BE2C (cell line): Measurements from ENCODE around the gene BCKDHA. TPM values are rescaled to one million over a fixed set of nuclear protein-coding genes. Genes with fewer than 3 reads are reported as not detected.

Experiments used
- DNase-seq: peaks from one replicate; pipeline ENCODE4 v3.0.0-alpha.2; 2020
- H3K27me3 ChIP-seq: fragments of 250-450 bp; sonication (Bioruptor Pico); 2 replicates; pipeline ENCODE4 v1.5.1; 2020; ENCODE audit warnings: mild to moderate bottlenecking
- H3K36me3 ChIP-seq: fragments of 250-450 bp; sonication (Bioruptor Pico); 2 replicates; pipeline ENCODE4 v1.5.1; 2020; ENCODE audit warnings: mild to moderate bottlenecking
- H3K4me1 ChIP-seq: fragments of 250-450 bp; sonication (Bioruptor Pico); 2 replicates; pipeline ENCODE4 v1.5.1; 2020
- H3K4me3 ChIP-seq: 2 replicates; pipeline ENCODE4 v1.5.1; 2011; ENCODE audit warnings: low read depth, low read length
- H3K9me3 ChIP-seq: fragments of 250-450 bp; sonication (Bioruptor Pico); 2 replicates; pipeline ENCODE4 v1.5.1; 2020
- polyA plus RNA-seq: library from polyadenylated mRNA; unstranded; fragments of >200 nt; gene quantifications from one replicate; pipeline ENCODE4 v1.2.1, GENCODE V29; 2012; ENCODE audit warnings: low read depth, missing spikeins; ENCODE audit not compliant: insufficient read length, insufficient read depth
- TF ChIP-seq, protein P1 (sequence below): IDR thresholded peaks from 2 replicates; pipeline ENCODE4 v1.5.1; 2012; ENCODE audit warnings: mild to moderate bottlenecking, low read depth, low read length

BCKDHA gene
- polyA plus RNA-seq, result 274 TPM

DNA sequence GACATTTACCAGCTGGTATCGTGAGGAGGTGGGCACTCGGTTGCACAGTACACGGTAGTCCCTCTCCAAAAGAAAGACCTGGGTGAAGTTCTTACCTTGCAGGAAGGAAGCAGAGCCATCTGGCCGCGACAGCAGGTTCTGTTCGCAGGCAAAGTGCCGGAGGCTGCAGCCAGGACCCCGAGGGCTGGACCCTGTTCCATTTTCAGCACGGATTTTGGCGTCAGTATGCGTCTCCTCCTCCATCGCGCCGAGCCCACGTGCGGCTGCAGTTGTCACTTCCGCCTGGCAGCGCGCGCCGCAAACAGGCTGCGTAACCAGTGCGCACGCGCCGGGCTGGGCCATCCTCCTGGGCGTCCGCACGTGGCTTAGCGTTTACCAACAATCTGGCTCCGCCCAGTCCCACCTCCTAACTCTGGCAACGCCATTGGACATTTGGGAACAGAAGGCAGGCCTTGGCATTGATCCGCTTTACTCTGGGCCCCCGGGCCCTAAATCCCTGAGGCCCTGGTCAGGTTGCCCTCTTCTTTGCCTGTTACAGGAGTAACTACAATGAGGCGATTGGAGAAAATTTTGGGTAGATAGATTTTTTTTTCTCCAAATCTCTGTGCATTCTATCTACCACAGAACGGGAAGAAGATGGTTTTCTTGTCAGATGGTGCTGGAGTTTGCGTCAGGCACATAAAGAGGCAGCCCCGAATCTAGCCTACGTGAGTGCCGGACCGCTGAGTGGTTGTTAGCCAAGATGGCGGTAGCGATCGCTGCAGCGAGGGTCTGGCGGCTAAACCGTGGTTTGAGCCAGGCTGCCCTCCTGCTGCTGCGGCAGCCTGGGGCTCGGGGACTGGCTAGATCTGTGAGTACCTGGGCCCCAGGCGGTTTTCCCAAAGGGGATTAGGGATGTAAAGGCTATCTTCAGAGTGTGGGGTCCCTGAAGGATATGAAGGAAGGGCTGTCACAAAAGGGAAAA, at the start of gene BCKDHA, which contains the start of gene EXOSC5:
BCKDHA (plus strand) TSS at position 733 of the 964 bp plus-strand sequence; CDS start at position 743, 10 bp downstream.
EXOSC5 (minus strand) TSS at position 274 of the 964 bp plus-strand sequence; CDS start at position 243, 31 bp downstream.
- peaks cover 13% of the 10 kb centered on the region for H3K36me3 ChIP-seq
- H3K27me3 ChIP-seq, result no peaks in the 10 kb centered on the region
- no peaks in the 10 kb centered on the region for H3K9me3 ChIP-seq
- peak; percentile 99 for DNase-seq
- H3K4me1 ChIP-seq, result no peaks in the 10 kb centered on the region
- peak within 1 kb of the TSS; percentile 91 for H3K4me3 ChIP-seq
- TF ChIP-seq, protein P1, sequence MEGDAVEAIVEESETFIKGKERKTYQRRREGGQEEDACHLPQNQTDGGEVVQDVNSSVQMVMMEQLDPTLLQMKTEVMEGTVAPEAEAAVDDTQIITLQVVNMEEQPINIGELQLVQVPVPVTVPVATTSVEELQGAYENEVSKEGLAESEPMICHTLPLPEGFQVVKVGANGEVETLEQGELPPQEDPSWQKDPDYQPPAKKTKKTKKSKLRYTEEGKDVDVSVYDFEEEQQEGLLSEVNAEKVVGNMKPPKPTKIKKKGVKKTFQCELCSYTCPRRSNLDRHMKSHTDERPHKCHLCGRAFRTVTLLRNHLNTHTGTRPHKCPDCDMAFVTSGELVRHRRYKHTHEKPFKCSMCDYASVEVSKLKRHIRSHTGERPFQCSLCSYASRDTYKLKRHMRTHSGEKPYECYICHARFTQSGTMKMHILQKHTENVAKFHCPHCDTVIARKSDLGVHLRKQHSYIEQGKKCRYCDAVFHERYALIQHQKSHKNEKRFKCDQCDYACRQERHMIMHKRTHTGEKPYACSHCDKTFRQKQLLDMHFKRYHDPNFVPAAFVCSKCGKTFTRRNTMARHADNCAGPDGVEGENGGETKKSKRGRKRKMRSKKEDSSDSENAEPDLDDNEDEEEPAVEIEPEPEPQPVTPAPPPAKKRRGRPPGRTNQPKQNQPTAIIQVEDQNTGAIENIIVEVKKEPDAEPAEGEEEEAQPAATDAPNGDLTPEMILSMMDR, result no peak

DNA sequence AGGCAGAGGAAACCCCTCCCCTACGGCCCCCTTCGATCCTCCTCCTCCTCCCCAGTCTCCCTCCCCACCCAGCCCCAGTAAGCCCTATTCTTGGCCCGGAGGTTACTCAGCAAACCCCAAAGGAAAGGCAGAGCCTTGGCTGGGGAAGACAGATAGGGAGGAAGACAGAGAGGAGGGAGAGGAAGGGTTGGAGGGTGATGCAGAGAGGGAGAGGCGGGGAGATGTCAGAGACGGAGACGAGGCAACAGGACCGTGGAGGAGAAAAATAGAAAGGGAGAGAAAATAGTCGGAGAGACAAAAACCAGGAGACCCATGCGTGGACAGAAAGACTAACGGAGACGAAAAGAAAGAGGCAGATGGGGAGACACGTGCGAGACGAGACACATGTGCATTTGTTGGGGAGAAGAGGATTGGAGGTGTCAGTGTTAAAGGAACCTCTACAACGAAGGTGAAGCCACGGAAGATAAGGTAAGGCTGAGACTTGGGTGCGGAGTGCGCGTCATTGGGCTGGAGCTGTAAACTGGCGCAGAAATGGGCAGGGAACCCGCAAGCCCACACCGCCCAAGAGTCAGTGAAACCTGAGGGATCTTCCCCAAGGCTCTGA, 46.8 kb upstream of the BCKDHA start:
- peaks cover 27% of the 10 kb centered on the region for H3K27me3 ChIP-seq
- TF ChIP-seq, protein P1, result no peak
- peak overlapping the region; percentile 75 for H3K4me3 ChIP-seq
- no peaks in the 10 kb centered on the region for H3K9me3 ChIP-seq
- no peak for DNase-seq
- 0 out of 2 replicates have a peak, but pooled peaks cover 3% of the 10 kb centered on the region for H3K4me1 ChIP-seq
- no peaks in the 10 kb centered on the region for H3K36me3 ChIP-seq

DNA sequence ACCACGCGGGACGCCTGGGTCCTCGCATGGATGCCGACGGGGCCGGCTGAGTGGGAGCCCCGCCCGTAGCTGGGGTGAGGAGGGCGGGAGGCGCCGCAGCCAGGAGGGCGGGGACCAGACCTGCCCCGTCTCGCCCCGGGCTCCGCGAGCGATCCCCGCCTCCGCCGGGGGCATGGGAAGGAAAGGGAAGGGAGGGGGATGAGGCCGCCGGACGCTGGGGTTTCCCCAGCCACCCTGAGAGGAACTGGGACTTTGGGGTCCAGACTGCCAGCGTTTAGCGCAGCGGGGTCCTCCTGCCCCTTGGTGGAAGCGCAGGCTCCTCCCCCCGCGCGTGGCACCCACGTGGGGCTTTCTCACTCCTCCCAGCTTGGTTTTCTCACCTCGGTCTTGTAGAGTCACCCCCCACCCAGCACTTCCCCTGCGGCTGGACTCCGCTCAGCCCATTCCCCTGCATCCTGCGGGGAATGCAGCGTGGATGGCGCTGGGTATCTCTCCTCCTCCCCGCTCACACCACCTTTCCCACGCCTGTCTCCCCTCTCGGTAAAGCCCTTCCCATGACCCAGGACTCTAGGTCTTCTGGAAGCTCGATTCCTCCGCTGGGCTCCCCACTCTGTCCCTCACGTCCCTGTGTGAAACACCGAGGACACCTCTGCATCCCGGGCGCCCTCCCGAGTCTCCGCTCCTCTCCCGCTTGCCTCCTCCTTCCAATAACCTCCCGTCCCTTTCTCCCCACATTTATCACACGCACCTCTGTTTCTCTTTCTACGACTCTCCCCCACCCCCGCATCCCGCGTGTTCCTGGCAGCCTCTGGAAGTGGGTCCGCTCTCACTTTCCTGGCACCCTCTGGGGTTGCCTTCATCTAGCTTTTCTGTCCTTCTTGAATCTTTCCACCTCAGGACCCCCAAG, 46.0 kb upstream of the BCKDHA start:
- H3K36me3 ChIP-seq, result no peaks in the 10 kb centered on the region
- 0 out of 2 replicates have a peak, but pooled peaks cover 3% of the 10 kb centered on the region for H3K4me1 ChIP-seq
- H3K27me3 ChIP-seq, result peaks cover 27% of the 10 kb centered on the region
- H3K9me3 ChIP-seq, result no peaks in the 10 kb centered on the region
- peak; percentile 46 for DNase-seq
- TF ChIP-seq, protein P1, result no peak
- H3K4me3 ChIP-seq, result peak overlapping the region; percentile 75

DNA sequence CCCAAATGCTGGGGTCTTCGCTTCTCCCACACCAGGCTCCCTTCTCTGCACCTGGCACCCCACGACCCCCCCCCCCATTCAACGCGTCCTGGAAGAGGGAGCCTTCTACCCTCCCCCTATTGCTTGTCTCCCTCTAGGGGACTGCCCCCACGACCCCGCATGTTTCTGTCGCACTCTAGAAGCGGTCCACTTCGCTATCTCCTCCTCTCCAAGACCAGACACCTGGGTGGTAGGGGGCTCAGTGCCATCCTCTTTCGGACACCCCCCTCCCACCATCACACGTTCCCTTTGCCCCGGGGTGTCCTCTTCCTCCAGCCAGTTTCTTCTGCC, 45.4 kb upstream of the BCKDHA start:
- DNase-seq, result no peak
- Histone ChIP-seq H3K36me3 (no peaks in the 10 kb centered on the region), H3K27me3 (peaks cover 27% of the 10 kb centered on the region), H3K9me3 (no peaks in the 10 kb centered on the region), H3K4me3 (peak overlapping the region; percentile 75), H3K4me1 (0 out of 2 replicates have a peak, but pooled peaks cover 3% of the 10 kb centered on the region)
- TF ChIP-seq, protein P1, result no peak

DNA sequence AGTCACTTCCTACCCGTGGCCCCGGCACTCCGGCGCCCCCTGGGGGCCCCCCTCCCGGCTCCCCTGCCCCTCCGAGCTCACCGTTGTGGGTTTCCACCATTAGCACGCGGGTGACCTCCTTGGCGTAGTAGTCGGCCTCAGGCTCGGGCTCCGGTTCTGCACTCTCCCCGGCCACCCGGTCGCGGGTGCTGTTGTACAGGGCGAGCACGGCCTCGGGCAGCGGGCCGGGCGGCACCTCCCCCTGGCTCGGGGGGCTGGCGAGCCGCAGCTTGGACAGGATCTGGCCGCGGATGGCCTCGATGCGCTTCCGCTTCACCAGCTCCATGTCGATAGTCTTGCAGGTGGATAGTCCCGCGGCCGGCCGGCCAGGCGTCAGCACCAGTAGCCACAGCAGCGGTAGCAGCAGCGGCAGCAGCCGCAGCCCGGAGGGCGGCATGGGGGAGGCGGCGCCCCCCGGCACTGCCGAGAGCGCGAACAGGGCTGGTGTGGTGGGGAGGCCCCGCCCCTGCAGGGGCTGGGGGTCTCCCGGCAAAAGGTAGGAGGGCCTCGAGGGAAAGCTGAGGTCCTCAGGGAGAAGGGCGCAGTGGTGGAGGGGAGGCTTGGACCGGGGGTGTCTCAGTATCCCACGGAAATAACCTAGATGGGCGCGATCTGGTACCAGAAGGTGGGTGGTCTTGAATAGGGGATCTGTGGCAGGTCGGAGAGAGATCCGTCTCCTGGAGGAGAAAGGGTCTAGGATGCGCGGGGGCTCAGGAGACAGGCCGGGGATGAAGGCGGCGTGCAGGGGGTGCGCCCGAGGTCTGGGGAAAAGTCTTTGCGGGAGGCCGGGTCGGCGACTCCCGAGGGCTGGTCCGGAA, 44.8 kb upstream of the BCKDHA start:
- H3K27me3 ChIP-seq, result peaks cover 27% of the 10 kb centered on the region
- DNase-seq, result peak; percentile 72

More for the DNA sequence above, 44.8 kb upstream of the BCKDHA start:
- Histone ChIP-seq H3K36me3 (no peaks in the 10 kb centered on the region), H3K4me1 (0 out of 2 replicates have a peak, but pooled peaks cover 3% of the 10 kb centered on the region), H3K4me3 (peak overlapping the region; percentile 75), H3K9me3 (no peaks in the 10 kb centered on the region)
- TF ChIP-seq, protein P1, result peak; percentile 57
